ENCODE measurements around the gene OR4X1. TPM values are rescaled to one million over a fixed set of nuclear protein-coding genes. Genes with fewer than 3 reads are reported as not detected.
"Not testable (repeated sequence)": the region's sequence is repeated elsewhere in the genome, so short reads cannot be mapped to it uniquely, and the experiment has no call there.

Gene OR4X1, protein sequence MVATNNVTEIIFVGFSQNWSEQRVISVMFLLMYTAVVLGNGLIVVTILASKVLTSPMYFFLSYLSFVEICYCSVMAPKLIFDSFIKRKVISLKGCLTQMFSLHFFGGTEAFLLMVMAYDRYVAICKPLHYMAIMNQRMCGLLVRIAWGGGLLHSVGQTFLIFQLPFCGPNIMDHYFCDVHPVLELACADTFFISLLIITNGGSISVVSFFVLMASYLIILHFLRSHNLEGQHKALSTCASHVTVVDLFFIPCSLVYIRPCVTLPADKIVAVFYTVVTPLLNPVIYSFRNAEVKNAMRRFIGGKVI
- not detected for total RNA-seq

DNA sequence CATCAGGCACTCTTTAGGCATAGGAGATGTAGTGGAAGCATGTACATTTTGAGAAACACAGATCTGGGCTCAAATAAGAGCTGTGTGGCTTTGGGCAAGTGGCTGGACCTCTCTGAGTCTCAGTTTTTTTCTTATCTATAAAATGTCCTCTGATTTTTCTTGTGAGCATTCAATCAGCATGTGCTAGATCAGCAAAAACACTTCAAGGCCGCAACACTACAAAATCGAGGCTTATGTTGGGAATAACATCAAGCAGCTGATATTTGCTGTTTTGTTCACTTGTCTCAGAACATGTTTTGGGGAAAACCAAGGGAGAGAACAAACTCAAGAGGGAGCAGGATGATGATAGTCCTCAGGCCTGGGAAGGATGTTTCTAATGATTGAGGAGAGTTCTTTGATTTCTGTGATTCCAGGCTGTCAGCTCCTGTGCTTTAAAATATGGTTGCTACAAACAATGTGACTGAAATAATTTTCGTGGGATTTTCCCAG lies at the start of gene OR4X1:
Gene OR4X1 (plus strand): TSS at position 439 of the 489 bp plus-strand sequence. CDS start 0 bp downstream, at position 439.
- DNase-seq (ENCODE audit: low spot score) (no peak), ATAC-seq (ENCODE audit: low FRiP score) (no peak)
- TF ChIP-seq, protein P1, sequence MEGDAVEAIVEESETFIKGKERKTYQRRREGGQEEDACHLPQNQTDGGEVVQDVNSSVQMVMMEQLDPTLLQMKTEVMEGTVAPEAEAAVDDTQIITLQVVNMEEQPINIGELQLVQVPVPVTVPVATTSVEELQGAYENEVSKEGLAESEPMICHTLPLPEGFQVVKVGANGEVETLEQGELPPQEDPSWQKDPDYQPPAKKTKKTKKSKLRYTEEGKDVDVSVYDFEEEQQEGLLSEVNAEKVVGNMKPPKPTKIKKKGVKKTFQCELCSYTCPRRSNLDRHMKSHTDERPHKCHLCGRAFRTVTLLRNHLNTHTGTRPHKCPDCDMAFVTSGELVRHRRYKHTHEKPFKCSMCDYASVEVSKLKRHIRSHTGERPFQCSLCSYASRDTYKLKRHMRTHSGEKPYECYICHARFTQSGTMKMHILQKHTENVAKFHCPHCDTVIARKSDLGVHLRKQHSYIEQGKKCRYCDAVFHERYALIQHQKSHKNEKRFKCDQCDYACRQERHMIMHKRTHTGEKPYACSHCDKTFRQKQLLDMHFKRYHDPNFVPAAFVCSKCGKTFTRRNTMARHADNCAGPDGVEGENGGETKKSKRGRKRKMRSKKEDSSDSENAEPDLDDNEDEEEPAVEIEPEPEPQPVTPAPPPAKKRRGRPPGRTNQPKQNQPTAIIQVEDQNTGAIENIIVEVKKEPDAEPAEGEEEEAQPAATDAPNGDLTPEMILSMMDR (IDR thresholded peaks at IDR 0.05), result no peak

DNA sequence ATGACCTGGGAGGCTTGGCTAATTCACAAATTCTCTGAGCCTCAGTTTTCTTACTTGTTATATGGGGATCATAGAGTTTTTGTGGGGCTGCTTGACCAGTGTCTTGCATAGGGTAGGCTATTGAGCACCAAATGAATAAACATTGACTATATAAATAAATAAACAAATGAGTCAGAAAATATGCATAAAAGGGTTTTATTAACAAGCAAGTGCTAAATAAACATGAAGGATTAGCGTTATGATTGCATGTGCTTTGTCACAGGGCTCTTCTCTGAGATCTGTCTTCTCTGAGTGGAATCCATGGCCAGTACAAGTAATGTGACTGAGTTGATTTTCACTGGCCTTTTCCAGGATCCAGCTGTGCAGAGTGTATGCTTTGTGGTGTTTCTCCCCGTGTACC lies 47.2 kb upstream of the OR4X1 start, which contains the start of gene OR4B1:
Gene OR4B1 (plus strand): TSS at position 301 of the 400 bp plus-strand sequence. CDS start 0 bp downstream, at position 301.
- TF ChIP-seq, protein P1 (IDR thresholded peaks at IDR 0.05), result no peak
- no peak for DNase-seq (ENCODE audit: low spot score)
- no peak for ATAC-seq (ENCODE audit: low FRiP score)

DNA sequence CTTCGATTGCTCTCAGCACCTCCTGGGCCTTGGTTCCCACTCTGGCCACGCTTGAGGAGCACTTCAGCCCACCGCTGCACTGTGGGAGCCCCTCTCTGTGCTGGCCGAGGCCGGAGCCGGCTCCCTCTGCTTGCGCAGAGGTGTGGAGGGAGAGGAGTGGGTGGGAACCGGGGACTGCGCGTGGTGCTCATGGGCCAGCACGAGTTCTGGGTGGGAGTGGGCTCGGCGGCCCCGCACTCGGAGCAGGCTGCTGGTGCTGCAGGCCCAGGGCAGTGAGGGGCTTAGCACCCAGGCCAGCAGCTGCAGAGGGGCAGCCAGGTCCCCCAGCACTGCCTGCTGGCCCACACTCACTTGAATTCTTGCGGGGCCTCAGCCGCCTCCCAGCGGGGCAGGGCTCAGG lies 34.9 kb upstream of the OR4X1 start:
- no peak for ATAC-seq (ENCODE audit: low FRiP score)
- DNase-seq (ENCODE audit: low spot score), result no peak
- TF ChIP-seq, protein P1 (IDR thresholded peaks at IDR 0.05), result no peak

DNA sequence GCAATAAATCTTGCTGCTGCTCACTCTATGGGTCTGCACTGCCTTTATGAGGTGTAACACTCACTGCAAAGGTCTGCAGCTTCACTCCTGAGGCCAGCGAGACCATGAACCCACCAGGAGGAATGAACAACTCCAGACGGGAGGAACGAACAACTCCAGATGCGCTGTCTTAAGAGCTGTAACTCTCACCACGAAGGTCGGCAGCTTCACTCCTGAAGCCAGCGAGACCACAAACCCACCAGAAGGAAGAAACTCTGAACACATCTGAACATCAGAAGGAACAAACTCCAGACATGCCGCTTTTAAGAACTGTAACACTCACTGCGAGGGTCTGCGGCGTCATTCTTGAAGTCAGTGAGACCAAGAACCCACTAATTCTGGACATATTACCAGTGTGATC lies 33.6 kb upstream of the OR4X1 start:
- not testable (repeated sequence) for ATAC-seq (ENCODE audit: low FRiP score); DNase-seq (ENCODE audit: low spot score)

DNA sequence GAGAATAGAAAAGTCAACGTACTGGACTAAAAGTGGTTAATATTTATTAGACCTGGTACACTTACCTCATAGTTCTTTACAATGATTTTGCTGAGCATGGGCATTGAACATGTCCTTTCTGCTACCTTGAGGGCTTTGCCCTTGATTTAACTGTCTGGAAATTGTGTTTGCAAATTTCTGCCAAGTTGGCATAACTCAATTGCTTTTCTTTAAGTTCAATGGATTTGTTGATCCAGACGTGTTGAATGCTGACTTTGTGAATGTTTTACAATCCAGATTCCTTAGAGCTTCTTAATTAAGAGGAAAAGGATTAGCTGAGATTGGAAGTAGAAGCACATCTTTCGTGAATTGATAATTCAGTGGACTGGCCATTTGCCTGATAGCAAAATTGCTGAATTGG lies 25.9 kb upstream of the OR4X1 start:
- TF ChIP-seq, protein P1 (IDR thresholded peaks at IDR 0.05), result no peak
- DNase-seq (ENCODE audit: low spot score) (no peak), ATAC-seq (ENCODE audit: low FRiP score) (no peak)

DNA sequence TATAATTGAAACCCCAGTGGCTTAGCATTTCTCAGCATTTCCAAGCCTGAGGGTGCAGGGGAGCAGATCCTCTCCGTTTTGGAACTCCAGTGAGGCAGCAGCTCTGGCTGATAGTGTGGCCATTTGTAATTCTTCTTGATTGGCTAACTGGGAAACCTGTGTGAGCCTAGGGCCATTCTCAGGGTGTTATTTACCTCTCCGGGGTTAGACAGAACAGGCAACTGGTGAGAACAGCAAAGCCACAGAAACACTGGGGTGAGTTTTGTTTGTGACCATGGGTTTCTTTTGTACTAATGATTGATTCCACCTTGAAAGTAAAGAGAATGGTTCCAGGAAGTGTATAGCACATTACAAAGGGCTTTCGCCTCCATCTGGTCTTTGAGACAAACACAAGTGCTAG lies 21.2 kb upstream of the OR4X1 start:
- ATAC-seq (ENCODE audit: low FRiP score) (no peak), DNase-seq (ENCODE audit: low spot score) (no peak)
- TF ChIP-seq, protein P1 (IDR thresholded peaks at IDR 0.05), result no peak

DNA sequence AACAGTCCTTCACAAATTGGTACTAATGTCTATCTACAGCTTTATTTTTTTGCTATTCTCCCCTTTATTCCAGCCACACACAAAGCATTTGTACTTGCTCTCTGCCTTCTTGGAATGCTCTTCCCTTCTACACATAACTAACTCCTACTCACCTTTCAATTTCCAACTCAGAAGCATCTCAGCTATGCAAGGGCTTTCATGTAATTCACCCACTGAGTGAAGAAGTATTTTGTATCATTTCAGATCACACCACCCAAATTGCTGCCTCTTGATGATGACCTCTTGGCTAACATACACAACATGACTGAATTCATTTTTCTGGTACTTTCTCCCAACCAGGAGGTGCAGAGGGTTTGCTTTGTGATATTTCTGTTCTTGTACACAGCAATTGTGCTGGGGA lies 18.9 kb upstream of the OR4X1 start, which contains the start of gene OR4X2:
Gene OR4X2 (plus strand): TSS at position 301 of the 400 bp plus-strand sequence. CDS start 0 bp downstream, at position 301.
- ATAC-seq (ENCODE audit: low FRiP score) (no peak), DNase-seq (ENCODE audit: low spot score) (no peak)
- TF ChIP-seq, protein P1 (IDR thresholded peaks at IDR 0.05), result no peak

Data from omental fat pad (tissue), 4 donors.